ENCODE results near the gene ARL6IP6.

The ARL6IP6 gene

GRCh38 chr2:152804687-152805408 lies 86.4 kb downstream of the ARL6IP6 start:
- no peak for DNase-seq (ENCODE audit: low read depth)

DNA sequence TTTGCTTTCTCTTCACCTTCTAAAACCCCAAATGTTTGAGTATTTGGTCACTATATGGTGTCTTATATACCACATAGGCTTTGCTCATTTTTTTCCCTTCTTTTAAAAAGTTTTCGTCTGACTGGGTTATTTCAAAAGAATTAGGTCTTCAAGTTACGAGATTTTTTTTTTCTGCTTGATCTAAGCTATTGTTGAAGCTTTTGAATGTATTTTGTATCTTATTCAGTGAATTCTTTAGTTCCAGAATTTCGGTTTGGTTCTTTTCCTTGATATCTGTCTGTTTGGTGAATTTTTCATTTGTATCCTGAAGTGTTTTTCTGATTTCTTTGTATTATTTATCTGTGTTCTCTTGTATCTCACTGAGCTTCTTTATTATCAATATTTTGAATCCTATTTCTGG lies 93.5 kb downstream of the ARL6IP6 start:
- DNase-seq (ENCODE audit: low read depth) = no peak

All from iris pigment epithelial cell (primary cell).